Common myeloid progenitor, CD34-positive (primary cell): ENCODE results near the gene USF1.

Source experiments
- CTCF ChIA-PET: fragments of 350-600 bp; sonication (Branson Sonifier 250); formaldehyde crosslinking; loops from one replicate; lab custom pipeline; 2021; ENCODE audit warnings: antibody characterized with exemption; lab: Charles Lee
- POLR2A ChIA-PET: fragments of 350-600 bp; sonication (Branson Sonifier 250); formaldehyde crosslinking; loops from one replicate; lab custom pipeline; 2021; ENCODE audit warnings: antibody characterized with exemption; lab: Charles Lee
- DNase-seq, 3 donors: peaks; one replicate each; pipeline versions ENCODE4 v3.0.0 to v3.0.0-alpha.2; 2013
- H3K27ac ChIP-seq, 2 experiments: 1 replicate in 1 of 2; 2 replicates in 1 of 2; pipeline ENCODE4 v1.7.0; 2013; ENCODE audit warnings: inconsistent platforms in 2 of 2, low read length in 2 of 2, mild to moderate bottlenecking in 2 of 2, low read depth in 1 of 2, moderate library complexity in 1 of 2; ENCODE audit not compliant: severe bottlenecking in 2 of 2, insufficient read depth in 1 of 2, poor library complexity in 1 of 2
- H3K27me3 ChIP-seq, 5 experiments: replicated peaks in 2 of 5; 1 replicate in 3 of 5; 2 replicates in 2 of 5; pipeline versions ENCODE4 v1.6.1 to v1.7.0; 2013; ENCODE audit warnings: low read length in 4 of 5, mild to moderate bottlenecking in 2 of 5, moderate library complexity in 2 of 5, inconsistent platforms in 1 of 5; ENCODE audit not compliant: insufficient read depth in 5 of 5, control insufficient read depth in 4 of 5
- H3K36me3 ChIP-seq, 4 experiments: 1 replicate in 2 of 4; 2 replicates in 2 of 4; pipeline versions ENCODE4 v1.6.1 to v1.7.0; 2013; ENCODE audit warnings: low read length in 3 of 4, control low read depth in 1 of 4, mild to moderate bottlenecking in 1 of 4; ENCODE audit not compliant: control insufficient read depth in 4 of 4, insufficient read depth in 4 of 4
- H3K4me1 ChIP-seq, 4 experiments: 1 replicate in 3 of 4; 2 replicates in 1 of 4; pipeline versions ENCODE4 v1.6.1 to v1.7.1; 2013; ENCODE audit warnings: low read length in 3 of 4, mild to moderate bottlenecking in 3 of 4, control low read depth in 1 of 4, inconsistent platforms in 1 of 4, moderate library complexity in 1 of 4; ENCODE audit not compliant: control insufficient read depth in 4 of 4, insufficient read depth in 4 of 4; ENCODE audit errors: control extremely low read depth in 1 of 4
- H3K4me3 ChIP-seq, 7 experiments: 1 replicate in 4 of 7; 2 replicates in 3 of 7; pipeline versions ENCODE4 v1.5.1 to v1.7.0; 2013; ENCODE audit warnings: mild to moderate bottlenecking in 7 of 7, low read length in 6 of 7, moderate library complexity in 6 of 7, inconsistent platforms in 2 of 7, low read depth in 2 of 7, control low read depth in 1 of 7; ENCODE audit not compliant: insufficient read depth in 4 of 7, control insufficient read depth in 1 of 7; ENCODE audit errors: extremely low read depth in 1 of 7
- H3K9me3 ChIP-seq, 5 experiments: 1 replicate in 4 of 5; 2 replicates in 1 of 5; pipeline versions ENCODE4 v1.6.1 to v1.7.1; 2013; ENCODE audit warnings: low read length in 4 of 5, mild to moderate bottlenecking in 2 of 5, inconsistent platforms in 1 of 5, low read depth in 1 of 5, moderate library complexity in 1 of 5; ENCODE audit not compliant: control insufficient read depth in 4 of 5, insufficient read depth in 2 of 5; ENCODE audit errors: control extremely low read depth in 1 of 5
- WGBS: methylation state at CpG from one replicate; pipeline ENCODE4 v1.1.5; 2013; ENCODE audit not compliant: insufficient coverage; 5-methylcytosine and 5-hydroxymethylcytosine counted together

Gene USF1

GRCh38 chr1:161079436-161080110 lies 33.8 kb upstream of the USF1 start:
- Histone ChIP-seq H3K4me3 (no peak overlapping the region), H3K4me1 (peaks cover 0 to 17% (median 0%) of the 10 kb centered on the region in 4 experiments), H3K27me3 (peaks cover 0 to 5% (median 0%) of the 10 kb centered on the region in 5 experiments), H3K9me3 (no peaks in the 10 kb centered on the region), H3K27ac (no peak overlapping the region), H3K36me3 (no peaks in the 10 kb centered on the region)
- 83% methylated on average over 41 of the region's 41 CpGs for WGBS
- ChIA-PET POLR2A (no interaction called here), CTCF (interaction anchor here (1.7 to 20.2 kb wide), 4 partner anchors 7 to 59 kb away, joined by 7 to 297 read pairs (median 48); partner anchors contain the start of genes ARHGAP30, KLHDC9 and NECTIN4)
- DNase-seq: no peak

- Histone ChIP-seq H3K4me3 (no peak overlapping the region), H3K36me3 (no peaks in the 10 kb centered on the region), H3K27ac (no peak overlapping the region), H3K9me3 (no peaks in the 10 kb centered on the region), H3K27me3 (peaks cover 0 to 5% (median 0%) of the 10 kb centered on the region in 5 experiments), H3K4me1 (peaks cover 0 to 18% (median 7%) of the 10 kb centered on the region in 4 experiments)
- DNase-seq: no peak
- ChIA-PET POLR2A (no interaction called here), CTCF (interaction anchor here (9.6 to 20.2 kb wide), 3 partner anchors 5 to 35 kb away, joined by 89 to 297 read pairs (median 166); partner anchors contain the start of genes KLHDC9, TSTD1 and USF1)
- 94% methylated on average over 9 of the region's 9 CpGs for WGBS
Observed at GRCh38 chr1:161077426-161077825, 31.6 kb upstream of the USF1 start.

- H3K9me3 ChIP-seq: no peaks in the 10 kb centered on the region
- H3K4me1 ChIP-seq: peaks cover 0 to 24% (median 11%) of the 10 kb centered on the region in 4 experiments
- POLR2A ChIA-PET: no interaction called here
- no peaks in the 10 kb centered on the region for H3K36me3 ChIP-seq
- no peak for DNase-seq
- no peak overlapping the region for H3K4me3 ChIP-seq
- peaks cover 0 to 5% (median 0%) of the 10 kb centered on the region in 5 experiments for H3K27me3 ChIP-seq
- H3K27ac ChIP-seq: no peak overlapping the region
- CTCF ChIA-PET: interaction anchor here (1.1 to 20.2 kb wide), 5 partner anchors 7 to 61 kb away, joined by 3 to 297 read pairs (median 107); partner anchors contain the start of genes DEDD, KLHDC9, TSTD1 and USF1
Observed at GRCh38 chr1:161076410-161076809, 30.6 kb upstream of the USF1 start.

GRCh38 chr1:161074676-161075368 lies 29.0 kb upstream of the USF1 start:
- no peaks in the 10 kb centered on the region for H3K36me3 ChIP-seq
- H3K4me3 ChIP-seq: no peak overlapping the region
- peaks cover 0 to 5% (median 0%) of the 10 kb centered on the region in 5 experiments for H3K27me3 ChIP-seq
- ChIA-PET POLR2A (interaction anchor here (0.5 kb wide), 1 partner anchor 77 kb away, joined by 3 read pairs; no protein-coding TSS in a partner anchor), CTCF (interaction anchor here (1.2 to 20.2 kb wide), 6 partner anchors 8 to 79 kb away, joined by 3 to 297 read pairs (median 98); partner anchors contain the start of genes DEDD, KLHDC9, TSTD1 and USF1)
- peaks cover 3 to 39% (median 23%) of the 10 kb centered on the region in 4 experiments for H3K4me1 ChIP-seq
- no peak for DNase-seq
- 100% methylated on average over 6 of the region's 12 CpGs for whole genome bisulfite sequencing
- H3K9me3 ChIP-seq: no peaks in the 10 kb centered on the region
- H3K27ac ChIP-seq: no peak overlapping the region

- DNase-seq: peak in 1 of 3 donors; percentile 26
- Histone ChIP-seq H3K4me3 (no peak overlapping the region), H3K36me3 (no peaks in the 10 kb centered on the region), H3K9me3 (no peaks in the 10 kb centered on the region), H3K27ac (no peak overlapping the region), H3K27me3 (no peaks in the 10 kb centered on the region), H3K4me1 (peaks cover 6 to 51% (median 36%) of the 10 kb centered on the region in 4 experiments)
- ChIA-PET CTCF (interaction anchor here (1.2 to 20.2 kb wide), 8 partner anchors 9 to 78 kb away, joined by 3 to 297 read pairs (median 81); partner anchors contain the start of genes DEDD, KLHDC9, NECTIN4 and TSTD1), POLR2A (interaction anchor here (2.7 kb wide), 1 partner anchor 24 kb away, joined by 10 read pairs; the partner anchor contains the start of gene KLHDC9)
- WGBS: 75% methylated on average over 4 of the region's 7 CpGs
Observed at GRCh38 chr1:161073474-161074121, 27.8 kb upstream of the USF1 start.

- 97% methylated on average over 18 of the region's 19 CpGs for WGBS
Observed at GRCh38 chr1:161072751-161073449, 27.1 kb upstream of the USF1 start.

More at GRCh38 chr1:161072751-161073449, 27.1 kb upstream of the USF1 start:
- DNase-seq: no peak
- ChIA-PET CTCF (interaction anchor here (1.6 to 20.2 kb wide), 11 partner anchors 10 to 77 kb away, joined by 4 to 297 read pairs (median 13); partner anchors contain the start of genes DEDD, KLHDC9, NECTIN4 and TSTD1), POLR2A (interaction anchor here (2.7 kb wide), 1 partner anchor 24 kb away, joined by 10 read pairs; the partner anchor contains the start of gene KLHDC9)
- Histone ChIP-seq H3K9me3 (no peaks in the 10 kb centered on the region), H3K27ac (no peak overlapping the region), H3K27me3 (no peaks in the 10 kb centered on the region), H3K4me3 (no peak overlapping the region), H3K36me3 (no peaks in the 10 kb centered on the region), H3K4me1 (peaks cover 6 to 57% (median 41%) of the 10 kb centered on the region in 4 experiments)
